NAMALWA (cell line): ENCODE data around the gene RAB40C.

Experiments
- DNase-seq: peaks from one replicate; pipeline ENCODE4 v3.0.0-alpha.2; 2015; ENCODE audit warnings: low spot score

The RAB40C gene, protein sequence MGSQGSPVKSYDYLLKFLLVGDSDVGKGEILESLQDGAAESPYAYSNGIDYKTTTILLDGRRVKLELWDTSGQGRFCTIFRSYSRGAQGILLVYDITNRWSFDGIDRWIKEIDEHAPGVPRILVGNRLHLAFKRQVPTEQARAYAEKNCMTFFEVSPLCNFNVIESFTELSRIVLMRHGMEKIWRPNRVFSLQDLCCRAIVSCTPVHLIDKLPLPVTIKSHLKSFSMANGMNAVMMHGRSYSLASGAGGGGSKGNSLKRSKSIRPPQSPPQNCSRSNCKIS

DNA sequence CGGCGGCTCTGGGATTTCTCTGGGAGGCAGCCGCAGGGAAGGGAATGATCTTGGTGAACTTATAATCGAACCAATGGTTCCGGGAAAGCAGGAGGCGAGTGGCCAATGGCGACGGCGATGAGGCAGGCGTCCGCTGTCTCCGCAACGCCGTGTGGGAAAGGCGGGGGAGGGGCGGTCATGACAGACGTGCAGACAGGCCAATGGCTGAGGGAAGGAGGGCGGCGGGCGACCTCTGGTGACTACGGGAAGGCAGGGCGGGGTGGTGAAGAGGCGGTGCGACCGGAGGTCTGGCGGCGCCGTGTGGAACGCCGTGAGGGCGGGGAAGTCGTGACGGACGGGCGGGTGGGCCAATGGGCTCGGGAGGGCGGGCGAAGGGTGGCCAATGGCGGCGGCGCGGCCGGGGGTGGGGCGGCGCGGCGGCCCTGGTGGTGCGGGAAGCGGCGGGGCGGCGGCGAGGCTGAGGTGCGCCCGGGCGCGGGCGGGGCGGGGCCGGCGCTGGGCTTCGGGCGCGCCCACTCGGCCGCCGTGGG is at the start of gene RAB40C:
Gene RAB40C, plus strand, starts transcription at position 409 of the 530 bp plus-strand sequence. CDS start 226 bp downstream, outside the sequence.
- peak; percentile 96 for DNase-seq

DNA sequence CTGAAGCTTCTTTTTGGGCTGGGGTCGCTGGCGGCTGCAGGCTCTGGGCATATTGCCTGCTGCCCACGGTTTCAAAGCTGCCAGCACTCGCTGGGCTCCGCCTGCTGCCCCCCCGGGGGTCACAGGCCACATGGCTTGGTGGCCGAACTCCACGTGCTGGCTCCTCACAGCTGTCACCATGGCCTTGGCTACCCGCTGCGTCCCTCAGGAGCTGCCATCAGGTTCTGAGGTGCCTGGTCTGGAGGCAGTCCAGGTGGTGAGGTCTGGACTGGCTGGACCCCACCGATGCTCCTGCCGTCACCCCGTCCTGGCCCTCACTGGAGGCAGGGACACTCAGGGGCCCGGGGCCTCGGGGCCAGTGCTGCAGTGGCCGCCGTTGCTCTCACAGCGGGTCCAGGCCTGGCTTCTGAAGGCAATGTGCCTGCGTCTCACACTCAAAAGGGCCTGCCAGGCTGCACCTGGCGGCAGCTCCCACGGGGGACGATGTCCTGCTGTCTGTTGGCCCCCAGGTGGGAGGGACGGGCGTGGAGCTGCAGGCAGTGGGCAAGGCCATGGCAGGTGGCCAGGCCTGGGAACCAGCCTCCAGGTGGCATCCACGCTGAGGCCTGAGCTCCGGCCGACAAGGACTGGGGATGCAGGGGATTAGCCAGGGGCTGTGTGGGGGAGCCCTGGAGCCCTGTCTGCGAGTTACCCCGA is 49.1 kb upstream of the RAB40C start:
- no peak for DNase-seq

DNA sequence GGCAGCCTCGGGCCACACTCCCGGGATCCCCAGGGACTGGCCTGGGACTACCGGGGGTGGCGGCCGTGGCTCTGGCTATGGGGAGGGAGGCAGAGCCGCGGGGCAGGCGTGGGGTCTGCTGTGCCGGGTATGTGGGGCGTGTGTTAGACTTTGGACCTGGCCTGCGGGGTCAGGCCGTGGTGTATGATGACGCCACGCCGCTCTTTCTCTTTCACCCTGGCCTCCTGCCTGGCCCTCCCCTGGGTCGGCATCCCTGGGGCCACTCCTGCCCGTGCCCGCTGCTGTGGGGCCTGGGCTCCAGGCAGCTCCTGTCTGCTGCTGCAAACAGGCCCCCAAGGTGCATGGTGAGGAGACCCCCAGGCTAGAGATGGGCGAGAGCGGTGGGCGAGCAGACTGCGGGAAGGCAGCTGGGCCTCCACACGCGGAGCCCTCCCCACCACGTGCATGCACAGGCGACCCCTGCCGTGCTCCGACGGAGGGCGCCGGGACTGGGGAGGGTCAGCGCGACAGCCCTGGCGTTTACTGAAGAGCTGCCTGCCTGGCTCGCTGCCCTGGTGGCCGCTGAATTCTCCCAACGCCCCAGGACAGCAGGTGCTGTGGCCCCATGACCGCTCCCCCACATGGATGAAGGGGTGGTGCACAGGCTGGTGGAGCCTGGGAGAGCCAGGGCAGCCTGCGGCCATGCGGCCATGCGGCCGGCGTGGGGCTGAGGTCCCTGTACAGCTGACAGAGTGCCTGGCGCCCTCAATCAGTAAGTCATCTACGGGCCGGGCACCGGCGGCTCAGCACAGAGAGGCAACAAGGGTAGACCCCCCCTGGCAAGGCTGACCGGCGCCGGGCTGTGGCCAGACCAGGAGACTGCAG is 46.3 kb upstream of the RAB40C start:
- DNase-seq: no peak

DNA sequence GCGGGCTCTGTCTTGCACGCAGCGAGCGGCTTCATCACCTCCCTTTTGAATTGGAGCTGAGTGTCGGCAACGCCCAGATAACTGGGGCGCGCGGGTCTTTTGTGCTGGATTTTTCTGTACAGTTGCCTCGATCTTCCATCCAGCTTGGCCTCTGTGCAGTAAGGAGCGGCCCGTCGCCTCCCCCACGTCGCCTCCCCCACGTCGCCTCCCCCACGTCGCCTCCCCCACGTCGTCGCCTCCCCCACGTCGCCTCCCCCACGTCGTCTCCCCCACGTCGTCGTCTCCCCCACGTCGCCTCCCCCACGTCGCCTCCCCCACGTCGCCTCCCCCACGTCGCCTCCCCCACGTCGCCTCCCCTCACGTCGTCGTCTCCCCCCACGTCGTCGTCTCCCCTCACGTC is 45.3 kb upstream of the RAB40C start:
- DNase-seq: no peak

DNA sequence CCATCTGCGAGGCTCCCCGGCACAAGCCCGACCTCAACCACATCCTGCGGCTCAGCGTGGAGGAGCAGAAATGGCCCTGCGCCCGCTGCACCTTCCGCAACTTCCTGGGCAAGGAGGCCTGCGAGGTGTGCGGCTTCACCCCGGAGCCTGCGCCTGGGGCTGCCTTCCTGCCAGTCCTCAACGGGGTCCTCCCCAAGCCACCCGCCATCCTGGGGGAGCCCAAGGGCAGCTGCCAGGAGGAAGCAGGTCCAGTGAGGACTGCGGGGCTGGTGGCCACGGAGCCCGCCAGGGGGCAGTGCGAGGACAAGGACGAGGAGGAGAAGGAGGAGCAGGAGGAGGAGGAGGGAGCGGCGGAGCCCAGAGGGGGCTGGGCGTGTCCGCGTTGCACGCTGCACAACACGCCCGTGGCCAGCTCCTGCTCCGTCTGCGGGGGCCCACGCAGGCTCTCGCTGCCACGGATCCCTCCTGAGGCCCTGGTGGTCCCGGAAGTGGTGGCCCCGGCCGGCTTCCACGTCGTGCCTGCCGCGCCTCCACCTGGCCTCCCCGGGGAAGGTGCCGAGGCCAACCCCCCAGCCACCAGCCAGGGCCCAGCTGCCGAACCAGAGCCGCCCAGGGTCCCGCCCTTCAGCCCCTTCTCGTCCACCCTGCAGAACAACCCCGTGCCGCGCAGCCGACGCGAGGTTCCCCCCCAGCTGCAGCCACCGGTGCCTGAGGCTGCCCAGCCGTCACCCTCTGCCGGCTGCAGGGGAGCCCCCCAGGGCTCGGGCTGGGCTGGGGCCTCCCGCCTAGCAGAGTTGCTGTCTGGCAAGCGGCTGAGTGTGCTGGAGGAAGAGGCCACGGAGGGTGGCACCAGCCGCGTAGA is 42.7 kb upstream of the RAB40C start:
- no peak for DNase-seq

DNA sequence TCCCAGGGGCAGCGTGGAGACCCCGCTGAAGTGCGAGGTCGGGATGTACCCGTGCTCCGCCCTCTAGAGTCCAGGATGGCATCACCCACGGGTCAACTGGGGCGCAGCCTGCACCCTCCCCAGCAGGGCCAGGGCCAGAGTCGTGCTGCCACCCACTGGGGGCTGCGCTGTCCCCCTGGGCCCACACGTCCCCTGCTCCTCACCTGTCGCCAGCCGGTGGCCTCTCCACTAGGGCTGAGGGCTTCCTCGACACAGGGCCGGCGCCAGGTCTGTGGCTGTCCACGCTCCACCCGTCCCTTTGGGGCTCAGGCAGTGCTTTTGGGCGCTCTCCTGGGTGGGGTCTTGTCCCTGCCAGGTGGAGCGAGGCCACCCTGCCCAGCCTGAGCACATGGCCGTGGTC is 41.3 kb upstream of the RAB40C start:
- no peak for DNase-seq

DNA sequence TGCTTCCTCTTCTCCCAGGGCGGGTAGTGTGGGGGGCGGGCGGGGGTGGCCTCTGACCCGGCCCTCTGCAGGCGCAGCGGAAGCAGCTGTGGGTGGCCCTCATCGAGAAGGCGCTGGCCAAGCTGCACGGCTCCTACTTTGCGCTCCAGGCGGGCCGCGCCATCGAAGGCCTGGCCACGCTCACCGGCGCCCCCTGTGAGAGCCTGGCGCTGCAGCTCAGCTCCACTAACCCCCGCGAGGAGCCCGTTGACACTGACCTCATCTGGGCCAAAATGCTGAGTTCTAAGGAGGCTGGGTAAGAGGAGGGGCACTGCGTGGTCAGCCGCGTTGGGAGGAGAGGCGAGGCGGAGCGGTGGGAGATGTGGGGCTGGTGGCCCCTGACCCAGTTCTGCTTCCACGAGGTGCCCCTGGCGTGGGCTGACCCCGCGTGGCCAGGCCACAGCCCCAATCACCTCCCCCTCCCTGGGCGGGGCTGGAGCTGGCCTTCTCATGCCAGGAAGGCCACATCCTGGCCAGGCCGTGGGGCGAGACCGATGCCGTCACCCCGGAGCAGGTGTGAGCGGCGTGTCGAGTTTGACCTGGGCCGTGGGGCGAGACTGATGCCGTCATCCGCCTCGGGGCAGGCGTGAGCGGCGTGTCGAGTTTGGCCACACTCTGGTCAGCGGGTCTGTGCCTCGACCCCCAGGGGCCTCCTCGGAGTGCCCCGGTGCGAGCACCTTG is 40.2 kb upstream of the RAB40C start:
- no peak for DNase-seq

DNA sequence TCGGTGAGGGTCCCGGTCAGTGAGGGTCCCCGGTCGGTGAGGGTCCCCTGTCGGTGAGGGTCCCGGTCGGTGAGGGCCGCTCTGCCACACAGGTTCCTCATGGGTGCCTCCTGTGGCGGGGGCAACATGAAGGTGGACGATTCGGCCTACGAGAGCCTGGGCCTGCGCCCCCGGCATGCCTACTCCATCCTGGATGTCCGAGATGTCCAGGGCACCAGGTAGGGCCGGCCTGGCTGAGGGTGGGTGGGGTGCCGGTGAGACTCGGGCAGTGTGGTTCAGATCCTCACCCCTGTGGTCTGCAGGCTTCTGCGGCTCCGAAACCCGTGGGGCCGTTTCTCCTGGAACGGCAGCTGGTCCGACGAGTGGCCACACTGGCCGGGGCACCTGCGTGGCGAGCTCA is 38.7 kb upstream of the RAB40C start:
- no peak for DNase-seq

DNA sequence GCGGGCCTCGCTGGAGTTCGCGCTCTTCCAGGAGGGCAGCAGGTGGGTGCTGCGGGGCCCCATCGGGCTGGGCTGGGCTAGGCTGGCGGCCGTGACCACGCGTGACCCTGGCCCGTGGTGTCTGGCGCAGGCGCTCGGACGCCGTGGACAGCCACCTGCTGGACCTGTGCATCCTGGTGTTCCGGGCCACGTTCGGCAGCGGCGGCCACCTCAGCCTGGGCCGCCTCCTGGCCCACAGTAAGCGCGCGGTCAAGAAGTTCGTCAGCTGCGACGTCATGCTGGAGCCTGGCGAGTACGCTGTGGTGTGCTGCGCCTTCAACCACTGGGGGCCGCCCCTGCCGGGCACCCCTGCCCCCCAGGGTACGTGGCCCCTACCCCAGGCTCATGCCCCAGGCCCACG is 37.7 kb upstream of the RAB40C start:
- DNase-seq: no peak

DNA sequence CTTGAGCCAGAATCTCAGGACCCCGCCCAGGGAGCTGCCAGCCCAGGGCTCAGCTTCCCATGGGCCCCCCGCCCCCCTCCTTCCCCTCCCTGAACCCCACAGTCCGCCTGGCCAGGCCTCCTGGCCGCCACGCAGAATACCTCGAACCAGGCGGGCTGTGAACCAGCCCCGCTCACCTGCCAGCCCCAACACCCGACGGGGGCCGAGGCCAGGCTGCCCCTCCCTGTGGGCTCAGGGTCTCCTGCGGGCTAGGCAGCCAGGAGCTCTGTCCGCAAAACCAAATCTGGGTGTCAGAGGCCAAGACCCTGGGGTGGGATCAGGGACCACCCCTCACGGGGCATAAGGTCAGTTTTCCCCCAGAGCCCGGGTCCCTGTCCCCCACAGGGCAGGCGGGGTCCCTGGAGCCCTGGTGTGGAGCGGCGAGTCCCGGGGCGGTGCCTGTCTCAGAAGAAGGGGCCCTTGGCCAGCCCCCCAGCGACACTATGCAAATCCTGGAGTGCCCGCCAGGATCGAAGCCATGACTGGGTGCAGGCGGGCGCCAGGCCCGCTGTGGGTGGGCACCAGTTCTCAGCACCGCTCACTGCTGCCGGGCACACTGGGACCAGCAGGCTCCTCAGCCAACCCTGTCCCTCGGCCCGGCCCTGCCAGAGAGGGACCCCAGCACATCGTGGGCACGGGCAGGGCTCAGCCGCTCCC is 36.1 kb upstream of the RAB40C start:
- no peak for DNase-seq

DNA sequence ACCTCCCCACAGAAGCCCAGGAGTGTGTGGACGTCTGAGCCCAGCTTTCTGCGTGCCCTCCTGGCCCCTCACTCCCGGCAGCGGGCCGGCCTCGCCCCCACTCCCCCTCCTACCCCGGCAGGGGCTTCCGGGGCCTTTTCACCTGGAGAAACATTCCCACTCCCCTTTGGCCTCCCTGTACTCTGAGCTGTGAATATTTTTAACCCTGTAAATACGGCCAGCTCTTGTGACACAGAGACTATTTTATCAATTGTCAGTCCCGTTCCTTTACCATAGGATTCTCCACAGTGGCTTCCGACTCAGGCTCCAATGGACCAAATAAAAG is 35.6 kb upstream of the RAB40C start:
- DNase-seq: no peak

DNA sequence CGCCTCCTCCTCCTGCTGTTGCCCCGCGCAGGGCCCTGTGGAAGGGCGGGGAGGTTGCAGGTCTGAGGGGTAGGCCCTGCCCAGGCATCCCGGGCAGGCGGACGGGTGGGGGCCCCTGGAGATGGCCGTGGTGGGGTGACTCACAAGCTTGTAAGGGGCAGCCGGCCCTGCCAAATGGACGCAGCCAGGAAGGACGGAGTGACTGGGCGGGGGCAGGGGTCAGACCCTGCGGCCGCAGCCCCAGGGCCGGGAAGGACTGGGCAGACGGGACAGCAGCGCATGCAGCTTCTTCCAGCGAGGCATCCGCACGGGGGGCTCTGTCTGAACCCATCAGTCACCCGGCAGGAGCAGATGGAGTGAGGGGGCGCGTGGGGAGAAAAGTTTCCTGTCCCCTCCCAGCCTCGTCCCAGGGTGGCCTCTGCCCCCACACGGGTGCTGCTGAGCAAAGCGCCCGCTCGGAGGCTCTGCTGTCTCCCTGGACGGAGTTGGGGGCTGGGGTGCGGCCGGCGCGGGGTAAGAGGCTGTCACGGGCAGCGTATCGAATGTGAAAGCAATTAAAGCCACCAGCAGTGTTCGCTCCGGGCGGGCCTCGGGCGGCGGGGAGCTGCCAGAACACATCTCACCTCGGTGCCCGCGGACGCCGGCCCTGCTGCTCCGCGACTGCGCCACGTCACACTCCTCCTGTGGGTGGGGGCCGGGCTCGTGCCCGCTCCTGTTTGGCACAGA is 35.1 kb upstream of the RAB40C start:
- DNase-seq: no peak

DNA sequence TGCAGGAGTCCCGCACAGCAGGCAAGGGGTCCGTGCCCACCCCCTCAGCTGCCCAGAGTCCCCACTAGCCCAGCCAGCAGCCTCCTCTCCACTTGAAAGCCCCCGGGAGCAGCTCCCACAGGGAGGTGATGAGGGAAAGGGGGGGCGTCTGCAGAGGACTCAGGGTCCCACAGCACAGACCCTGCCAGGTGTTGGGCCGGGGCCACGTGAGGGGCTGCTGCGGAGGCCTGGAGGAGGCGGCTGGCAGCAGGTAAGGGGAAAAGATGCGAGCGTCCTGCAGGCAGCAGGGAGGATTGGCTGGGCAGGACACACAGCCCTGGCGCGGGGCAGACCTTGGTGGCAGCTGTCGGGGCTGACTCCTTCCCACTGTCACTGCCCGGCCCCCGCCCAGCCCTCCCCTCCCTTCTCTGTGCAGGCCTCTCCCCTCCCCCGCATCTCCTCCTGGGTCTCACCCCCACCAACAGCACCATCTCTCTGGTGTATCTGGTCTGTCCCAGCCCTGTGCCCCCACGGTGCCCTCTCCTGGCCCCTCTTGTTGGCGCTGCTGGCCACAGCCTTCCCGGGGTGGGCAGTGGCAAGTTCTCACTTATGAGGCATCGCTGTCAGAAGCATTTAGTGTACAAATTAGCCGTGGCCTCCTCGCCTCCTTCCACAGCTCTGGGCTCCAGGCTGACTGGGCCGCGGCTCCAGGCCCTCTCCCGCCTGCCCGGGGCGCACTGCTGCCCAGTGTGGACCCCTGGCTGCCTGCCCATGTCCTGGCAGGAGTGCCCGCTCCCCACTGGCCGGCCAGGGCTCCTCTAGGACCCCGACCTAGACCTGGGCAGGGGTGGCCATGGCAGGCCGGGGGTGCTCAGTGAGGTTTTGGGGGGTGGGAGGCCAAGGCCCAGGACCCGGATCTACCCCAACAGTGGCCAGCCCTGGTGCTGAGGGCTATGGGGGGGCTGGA is 34.1 kb upstream of the RAB40C start:
- DNase-seq: no peak

DNA sequence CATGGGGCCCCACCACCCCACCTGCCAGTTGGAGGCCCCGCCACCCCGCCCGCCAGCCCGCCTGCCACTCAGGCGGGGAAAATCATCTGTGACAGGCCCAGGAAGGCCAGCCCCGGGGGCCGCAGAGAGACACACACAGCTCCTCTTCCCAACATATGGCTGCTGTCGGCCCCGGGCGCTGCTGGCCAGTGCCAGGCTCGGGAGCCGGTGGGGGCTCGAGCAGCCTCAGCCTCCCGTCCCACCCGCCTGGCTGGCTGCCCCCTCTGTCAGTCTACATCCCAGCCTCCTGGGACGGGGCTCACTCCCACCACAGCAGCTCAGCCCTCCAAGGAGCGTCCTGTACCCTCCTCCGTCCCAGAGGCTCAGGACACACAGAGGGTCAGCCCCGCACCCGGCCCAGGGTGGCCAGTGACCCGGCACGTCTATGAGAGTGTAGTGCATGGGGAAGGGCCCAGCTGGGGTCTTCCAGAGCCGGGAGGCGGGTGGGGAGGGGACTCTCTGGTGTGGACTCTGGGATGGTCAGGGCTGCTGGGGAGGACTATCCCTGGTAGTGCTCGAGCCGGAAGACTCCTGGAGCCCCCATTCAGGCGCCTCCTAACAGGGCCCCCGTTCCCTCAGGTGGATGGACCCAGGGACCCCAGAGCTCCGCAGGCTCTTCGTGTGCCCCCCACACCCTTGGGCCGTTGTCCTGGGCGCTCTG is 33.2 kb upstream of the RAB40C start:
- no peak for DNase-seq

DNA sequence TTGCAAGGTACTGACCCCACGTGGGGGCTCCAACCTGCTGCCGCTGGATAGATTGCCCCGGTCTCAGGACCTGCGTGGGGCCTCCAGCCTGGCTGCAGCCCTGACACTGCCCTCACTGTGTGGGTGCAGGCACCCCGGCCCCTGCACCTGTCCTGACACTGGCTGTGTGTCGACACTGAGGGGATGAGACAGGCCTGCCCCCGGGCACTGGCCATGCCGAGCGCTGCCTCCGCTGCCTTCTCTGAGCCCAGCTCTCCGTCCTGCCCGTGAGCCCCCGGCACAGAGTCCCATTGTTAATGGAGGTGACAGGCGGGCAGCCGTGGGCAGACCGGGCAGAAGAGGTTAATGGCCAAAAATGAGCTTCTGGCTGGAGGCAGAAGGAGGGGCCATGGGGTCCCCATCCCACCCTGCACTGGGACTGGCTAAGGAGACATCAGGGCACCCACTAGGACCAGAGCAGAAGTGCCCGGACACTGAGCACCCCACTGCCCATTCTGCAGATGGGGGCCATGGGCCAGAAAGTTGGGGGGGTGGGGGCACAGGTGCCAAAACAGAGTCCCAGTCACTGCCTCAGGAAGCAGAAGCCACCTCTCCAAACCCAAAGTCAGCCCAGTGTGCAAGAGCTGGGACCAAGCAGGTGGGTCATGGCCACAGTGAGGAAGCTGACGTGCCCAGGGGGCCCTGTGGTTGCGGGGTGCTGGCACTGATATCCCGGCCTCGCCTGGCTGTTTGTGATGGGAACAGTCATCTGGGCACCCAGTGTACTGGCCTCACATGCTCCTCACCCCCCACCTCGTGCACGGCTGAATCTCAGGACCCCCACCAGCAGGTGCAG is 32.2 kb upstream of the RAB40C start:
- no peak for DNase-seq

DNA sequence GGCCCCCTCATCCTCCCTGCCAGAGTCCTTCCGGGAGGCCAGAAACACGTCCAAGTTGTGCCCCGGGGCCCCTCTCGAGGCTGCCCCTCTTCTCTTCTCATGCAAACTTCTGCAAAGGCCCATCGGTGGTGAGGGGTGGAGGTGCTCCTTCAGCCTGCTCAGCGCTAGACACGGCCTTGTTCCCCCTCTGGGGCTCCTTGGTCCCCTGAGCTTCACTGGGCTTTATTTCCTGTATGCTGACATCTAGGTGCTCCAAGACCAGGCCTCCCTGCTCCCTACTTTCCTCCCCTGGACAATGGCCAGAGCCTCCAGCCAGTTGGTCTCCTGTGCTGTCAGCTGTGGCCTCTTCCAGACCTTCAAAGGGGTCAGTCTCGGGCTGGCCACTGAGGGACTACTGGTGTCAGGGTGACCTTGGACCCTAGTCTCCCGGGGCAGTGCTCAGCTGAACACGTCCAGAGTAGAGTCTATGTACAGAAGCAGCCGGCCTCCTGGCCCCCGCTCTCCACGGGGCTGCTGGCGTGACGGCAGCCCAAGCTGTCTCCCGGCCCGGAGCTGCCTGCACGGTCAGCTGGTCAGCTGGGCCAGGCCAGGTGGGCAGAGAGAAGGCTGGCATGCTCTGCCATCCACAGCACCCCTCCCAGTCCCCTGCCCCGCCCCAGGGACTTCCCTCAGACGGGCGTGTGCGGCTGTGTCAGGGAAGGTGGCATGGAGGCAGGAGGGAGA is 31.4 kb upstream of the RAB40C start:
- DNase-seq: peak; percentile 39

DNA sequence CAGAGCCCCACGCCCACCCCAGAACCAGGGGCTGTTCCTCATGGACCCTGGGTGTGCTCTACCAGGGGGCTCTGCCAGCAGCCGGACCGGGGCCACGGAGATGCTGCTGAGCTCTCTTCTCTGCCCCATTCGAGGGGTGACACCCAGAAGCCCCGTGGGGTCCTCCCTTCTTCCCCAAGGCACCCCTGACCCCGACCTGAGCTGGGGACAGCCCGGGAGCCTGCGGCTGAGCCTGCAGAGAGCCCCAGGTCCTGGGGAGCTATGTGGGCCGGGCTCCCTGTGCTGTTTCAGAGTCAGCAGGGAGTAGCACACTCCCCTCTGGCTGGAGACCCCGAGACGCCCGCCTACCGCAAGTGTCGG is 30.9 kb upstream of the RAB40C start:
- no peak for DNase-seq
